Dendritic cell treated with granulocyte-macrophage colony-stimulating factor and Interleukin-4, amounts not matched to agents 40 ng/mL and 50 ng/mL, for 4 days (primary cell): Measurements from ENCODE around the gene GLT8D1.
A peak's percentile ranks its signal among the peaks of the same experiment; 100 is the strongest.

Source experiments
- H3K27ac Mint-ChIP-seq: one replicate; pipeline ENCODE4 v1.8.0; 2022; ENCODE audit warnings: mild to moderate bottlenecking, mixed read lengths
- H3K27me3 Mint-ChIP-seq: one replicate; pipeline ENCODE4 v1.8.0; 2022; ENCODE audit warnings: mild to moderate bottlenecking, mixed read lengths
- H3K36me3 Mint-ChIP-seq: one replicate; pipeline ENCODE4 v1.8.0; 2022; ENCODE audit warnings: low read depth, mixed read lengths
- H3K4me1 Mint-ChIP-seq: one replicate; pipeline ENCODE4 v1.8.0; 2022; ENCODE audit warnings: low read depth, mixed read lengths
- H3K4me3 Mint-ChIP-seq: one replicate; pipeline ENCODE4 v1.8.0; 2022; ENCODE audit warnings: mild to moderate bottlenecking, moderate library complexity, mixed read lengths
- H3K9me3 Mint-ChIP-seq: one replicate; pipeline ENCODE4 v1.8.0; 2022; ENCODE audit warnings: mixed read lengths
- intact Hi-C: fragments of 100-400 bp; cut with micrococcal nuclease; formaldehyde crosslinking; loops from one replicate; pipeline ENCODE4 v1.15.0; 2022

Gene GLT8D1

GRCh38 chr3:52722491-52722890 lies 16.9 kb upstream of the GLT8D1 start:
- intact Hi-C loops: no loop called here
- Mint-ChIP-seq H3K36me3 (peaks cover 45% of the 10 kb centered on the region), H3K27ac (peak overlapping the region; percentile 14), H3K27me3 (no peaks in the 10 kb centered on the region), H3K4me1 (peaks cover 40% of the 10 kb centered on the region), H3K4me3 (no peak overlapping the region), H3K9me3 (peaks cover 8% of the 10 kb centered on the region)

GRCh38 chr3:52721730-52722008 lies 16.1 kb upstream of the GLT8D1 start:
- Mint-ChIP-seq H3K36me3 (peaks cover 38% of the 10 kb centered on the region), H3K27me3 (no peaks in the 10 kb centered on the region), H3K4me1 (peaks cover 40% of the 10 kb centered on the region), H3K9me3 (peaks cover 8% of the 10 kb centered on the region), H3K4me3 (no peak overlapping the region), H3K27ac (peak overlapping the region; percentile 14)
- intact Hi-C loops: no loop called here

- intact Hi-C loops: no loop called here
- no peaks in the 10 kb centered on the region for H3K27me3 Mint-ChIP-seq
- no peak overlapping the region for H3K4me3 Mint-ChIP-seq
- peaks cover 8% of the 10 kb centered on the region for H3K9me3 Mint-ChIP-seq
- H3K36me3 Mint-ChIP-seq: peaks cover 38% of the 10 kb centered on the region
- peak overlapping the region; percentile 22 for H3K27ac Mint-ChIP-seq
- peaks cover 40% of the 10 kb centered on the region for H3K4me1 Mint-ChIP-seq
These were observed 15.6 kb upstream of the GLT8D1 start for GRCh38 chr3:52721002-52721729.

- H3K27me3 Mint-ChIP-seq: no peaks in the 10 kb centered on the region
- peaks cover 38% of the 10 kb centered on the region for H3K36me3 Mint-ChIP-seq
- intact Hi-C loops: no loop called here
- peak overlapping the region; percentile 22 for H3K27ac Mint-ChIP-seq
- peaks cover 49% of the 10 kb centered on the region for H3K4me1 Mint-ChIP-seq
- H3K4me3 Mint-ChIP-seq: no peak overlapping the region
- H3K9me3 Mint-ChIP-seq: peaks cover 8% of the 10 kb centered on the region
These were observed 14.0 kb upstream of the GLT8D1 start for GRCh38 chr3:52719618-52720017.

- intact Hi-C loops: no loop called here
- Mint-ChIP-seq H3K9me3 (peaks cover 8% of the 10 kb centered on the region), H3K27me3 (no peaks in the 10 kb centered on the region), H3K36me3 (peaks cover 32% of the 10 kb centered on the region), H3K4me3 (no peak overlapping the region), H3K27ac (peak overlapping the region; percentile 53), H3K4me1 (peaks cover 31% of the 10 kb centered on the region)
These were observed 10.2 kb upstream of the GLT8D1 start for GRCh38 chr3:52715714-52716305.

- Mint-ChIP-seq H3K9me3 (peaks cover 3% of the 10 kb centered on the region), H3K27ac (no peak overlapping the region), H3K4me3 (no peak overlapping the region), H3K4me1 (peaks cover 27% of the 10 kb centered on the region), H3K36me3 (peaks cover 37% of the 10 kb centered on the region), H3K27me3 (no peaks in the 10 kb centered on the region)
- intact Hi-C loops: no loop called here
These were observed 9.0 kb upstream of the GLT8D1 start for GRCh38 chr3:52714335-52715302.

GRCh38 chr3:52712291-52713212 lies 7.0 kb upstream of the GLT8D1 start:
- Mint-ChIP-seq H3K27ac (no peak overlapping the region), H3K36me3 (peaks cover 35% of the 10 kb centered on the region), H3K4me1 (peaks cover 28% of the 10 kb centered on the region), H3K4me3 (no peak overlapping the region), H3K27me3 (no peaks in the 10 kb centered on the region), H3K9me3 (no peaks in the 10 kb centered on the region)
- intact Hi-C loops: no loop called here

- intact Hi-C loops: no loop called here
- peaks cover 26% of the 10 kb centered on the region for H3K4me1 Mint-ChIP-seq
- H3K27me3 Mint-ChIP-seq: no peaks in the 10 kb centered on the region
- H3K27ac Mint-ChIP-seq: no peak overlapping the region
- H3K36me3 Mint-ChIP-seq: peaks cover 44% of the 10 kb centered on the region
- H3K9me3 Mint-ChIP-seq: no peaks in the 10 kb centered on the region
- H3K4me3 Mint-ChIP-seq: no peak overlapping the region
These were observed 4.9 kb upstream of the GLT8D1 start for GRCh38 chr3:52710512-52710911.

GRCh38 chr3:52707585-52707984 lies 2.0 kb upstream of the GLT8D1 start:
- Mint-ChIP-seq H3K27ac (peak overlapping the region; percentile 97), H3K36me3 (peaks cover 40% of the 10 kb centered on the region), H3K4me1 (peaks cover 25% of the 10 kb centered on the region), H3K27me3 (no peaks in the 10 kb centered on the region), H3K9me3 (no peaks in the 10 kb centered on the region), H3K4me3 (peak overlapping the region; percentile 53)
- intact Hi-C loops: no loop called here

GRCh38 chr3:52705438-52705687 lies 228 bp downstream of the GLT8D1 start:
- peak overlapping the region; percentile 98 for H3K4me3 Mint-ChIP-seq
- intact Hi-C loops: no loop called here
- peak overlapping the region; percentile 97 for H3K27ac Mint-ChIP-seq
- peaks cover 27% of the 10 kb centered on the region for H3K36me3 Mint-ChIP-seq
- no peaks in the 10 kb centered on the region for H3K27me3 Mint-ChIP-seq
- peaks cover 22% of the 10 kb centered on the region for H3K4me1 Mint-ChIP-seq
- no peaks in the 10 kb centered on the region for H3K9me3 Mint-ChIP-seq

- Mint-ChIP-seq H3K27me3 (no peaks in the 10 kb centered on the region), H3K27ac (peak overlapping the region; percentile 97)
These were observed 767 bp downstream of the GLT8D1 start for GRCh38 chr3:52704611-52705437.

GRCh38 chr3:52703341-52703740 lies 2.2 kb downstream of the GLT8D1 start:
- Mint-ChIP-seq H3K4me1 (peaks cover 18% of the 10 kb centered on the region), H3K27ac (no peak overlapping the region), H3K36me3 (peaks cover 19% of the 10 kb centered on the region), H3K9me3 (no peaks in the 10 kb centered on the region), H3K27me3 (no peaks in the 10 kb centered on the region), H3K4me3 (no peak overlapping the region)
- intact Hi-C loops: no loop called here

More at GRCh38 chr3:52704611-52705437, 767 bp downstream of the GLT8D1 start:
- Mint-ChIP-seq H3K36me3 (peaks cover 25% of the 10 kb centered on the region), H3K4me1 (peaks cover 18% of the 10 kb centered on the region), H3K4me3 (peak overlapping the region; percentile 98), H3K9me3 (no peaks in the 10 kb centered on the region)
- intact Hi-C loops: no loop called here

- intact Hi-C loops: no loop called here
- Mint-ChIP-seq H3K36me3 (peaks cover 61% of the 10 kb centered on the region), H3K4me3 (no peak overlapping the region), H3K9me3 (no peaks in the 10 kb centered on the region), H3K4me1 (peaks cover 8% of the 10 kb centered on the region), H3K27me3 (no peaks in the 10 kb centered on the region), H3K27ac (peak overlapping the region; percentile 61)
These were observed 8.0 kb downstream of the GLT8D1 start for GRCh38 chr3:52697632-52697965.
